CD4-positive, alpha-beta T cell treated with Interleukin-1 beta for 1 hour (primary cell): ENCODE data around the gene MYO3B.
"Not testable (repeated sequence)": the region's sequence is repeated elsewhere in the genome, so short reads cannot be mapped to it uniquely, and the experiment has no call there.

ENCODE experiments used
- DNase-seq, 2 donors: peaks; one replicate each; pipeline ENCODE4 v3.0.0-alpha.2; 2020 to 2022

MYO3B gene

DNA sequence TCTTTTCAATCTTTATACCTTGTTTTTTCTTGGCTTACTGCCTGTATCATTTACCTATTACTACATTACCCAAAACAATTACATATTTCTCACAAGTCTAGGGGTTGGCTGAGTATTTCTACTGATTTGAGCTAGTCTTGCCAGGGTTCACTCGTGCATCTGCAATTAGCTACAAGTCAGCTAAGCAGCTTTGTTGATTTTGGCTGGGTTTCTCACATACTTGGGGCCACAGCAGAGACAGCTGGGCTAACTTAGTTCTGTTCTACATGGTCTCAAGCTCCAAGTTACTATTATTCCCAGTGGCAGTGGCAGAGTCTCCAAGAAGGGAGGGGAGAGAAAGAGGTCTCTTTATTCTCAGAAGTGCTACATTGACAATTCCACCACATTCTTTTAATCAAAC lies 482.5 kb downstream of the MYO3B start:
- no peak for DNase-seq

DNA sequence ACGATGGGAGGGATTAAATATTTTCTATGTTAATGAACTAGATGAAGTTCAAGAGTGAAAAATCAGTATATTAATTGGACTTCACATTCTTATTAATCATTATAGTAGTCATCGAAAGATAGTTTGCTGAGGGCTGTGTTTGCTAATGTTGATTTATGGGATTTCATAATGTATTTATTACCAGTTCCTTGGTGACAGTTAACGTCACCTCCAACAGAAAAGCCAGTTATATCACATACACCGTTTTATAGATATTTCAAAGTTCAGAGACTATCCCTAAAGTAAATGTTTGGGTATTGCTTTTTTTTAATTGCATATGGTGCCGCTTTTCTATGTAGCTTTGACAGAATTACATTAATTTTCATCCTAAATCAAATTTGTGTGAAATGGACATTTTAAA lies 487.8 kb downstream of the MYO3B start:
- no peak for DNase-seq

DNA sequence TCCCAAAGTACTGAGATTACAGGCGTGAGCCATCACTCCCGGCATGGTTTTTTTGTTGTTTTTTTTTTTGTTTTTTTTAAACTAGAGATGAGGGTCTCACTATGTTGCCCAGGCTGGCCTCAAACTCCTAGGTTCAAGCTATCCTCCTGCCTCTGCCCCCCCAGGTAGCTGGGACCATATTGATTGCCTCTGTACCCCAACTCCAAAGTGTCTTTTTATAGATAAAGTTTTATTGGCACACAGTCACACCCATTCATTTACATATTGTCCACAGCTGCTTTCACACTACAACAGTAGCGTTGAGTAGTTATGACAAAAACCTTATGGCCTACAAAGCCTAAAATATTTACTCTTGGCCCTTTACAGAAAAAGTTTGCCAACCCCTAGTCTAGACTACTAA lies 492.0 kb downstream of the MYO3B start:
- DNase-seq, result no peak

DNA sequence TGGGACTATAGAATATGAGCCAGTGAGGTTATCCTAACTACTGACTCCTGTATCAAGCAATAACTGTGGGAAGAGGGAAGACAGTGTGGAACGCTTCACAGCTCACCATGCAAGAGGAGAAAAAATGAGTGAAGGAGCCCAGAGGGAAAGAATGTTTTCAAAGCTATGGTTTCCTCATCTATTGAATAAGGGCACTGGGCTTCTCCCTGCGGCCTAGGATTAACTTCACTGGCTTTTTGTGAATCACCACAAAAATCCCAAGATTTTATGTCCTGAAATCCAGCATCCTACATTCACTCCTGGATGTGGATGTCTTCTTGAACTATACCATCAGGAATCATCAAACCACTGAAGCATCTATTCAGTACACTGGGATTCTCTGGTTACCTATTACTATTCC lies 492.7 kb downstream of the MYO3B start:
- DNase-seq, result no peak

DNA sequence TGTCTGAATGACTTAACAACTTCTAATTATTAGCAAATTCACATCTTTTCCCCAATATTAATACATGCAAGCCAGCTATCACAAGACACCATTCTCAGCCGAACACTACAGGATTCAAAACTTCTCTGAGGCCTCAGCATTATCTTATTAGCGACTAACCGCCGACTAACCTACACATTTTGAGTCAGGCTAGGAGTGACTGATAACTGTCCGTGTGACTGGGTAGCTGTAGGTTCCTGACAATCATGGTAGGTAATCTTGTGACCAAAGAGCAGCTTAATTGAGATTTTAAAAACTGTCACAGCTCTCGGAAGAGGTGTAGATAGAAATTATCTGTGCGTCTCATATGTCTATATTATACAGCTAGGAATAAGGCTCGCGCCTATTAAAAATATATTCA lies 493.1 kb downstream of the MYO3B start:
- DNase-seq, result no peak

DNA sequence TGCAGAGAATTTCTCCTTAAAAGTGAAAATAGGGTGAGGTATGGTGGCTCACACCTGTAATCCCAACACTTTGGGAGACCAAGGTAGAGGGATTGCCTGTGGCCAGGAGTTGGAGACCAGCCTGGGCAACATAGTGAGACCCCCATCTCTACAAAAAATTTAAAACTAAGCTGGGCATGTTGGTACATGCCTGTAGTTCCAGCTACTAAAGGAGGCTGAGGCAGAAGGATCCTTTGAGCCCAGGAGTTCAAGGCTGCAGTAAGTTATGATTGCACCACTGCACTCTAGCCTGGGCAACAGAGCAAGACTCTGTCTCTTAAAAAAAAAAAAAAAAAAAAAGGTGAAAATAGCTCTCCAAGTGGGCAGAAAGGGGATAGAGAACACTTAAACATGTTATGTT lies 496.3 kb downstream of the MYO3B start:
- DNase-seq, result not testable (repeated sequence)

DNA sequence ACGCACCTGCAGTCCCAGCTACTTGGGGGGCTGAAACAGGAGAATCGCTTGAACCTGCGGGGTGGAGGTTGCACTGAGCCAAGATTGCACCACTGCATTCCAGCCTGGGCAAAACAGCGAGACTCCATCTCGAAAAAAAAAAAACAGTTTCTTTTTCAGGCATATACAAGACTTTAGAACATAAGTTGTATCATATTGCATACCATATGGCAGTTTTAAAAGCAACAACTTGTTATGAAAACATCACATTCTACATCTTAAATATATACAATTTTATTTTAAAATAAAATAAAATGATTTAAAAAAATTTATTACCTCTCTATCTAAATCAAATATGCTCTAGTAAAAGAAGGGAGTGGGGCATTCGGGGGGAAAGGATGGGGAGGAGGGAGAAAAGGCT lies 497.8 kb downstream of the MYO3B start:
- no peak for DNase-seq

DNA sequence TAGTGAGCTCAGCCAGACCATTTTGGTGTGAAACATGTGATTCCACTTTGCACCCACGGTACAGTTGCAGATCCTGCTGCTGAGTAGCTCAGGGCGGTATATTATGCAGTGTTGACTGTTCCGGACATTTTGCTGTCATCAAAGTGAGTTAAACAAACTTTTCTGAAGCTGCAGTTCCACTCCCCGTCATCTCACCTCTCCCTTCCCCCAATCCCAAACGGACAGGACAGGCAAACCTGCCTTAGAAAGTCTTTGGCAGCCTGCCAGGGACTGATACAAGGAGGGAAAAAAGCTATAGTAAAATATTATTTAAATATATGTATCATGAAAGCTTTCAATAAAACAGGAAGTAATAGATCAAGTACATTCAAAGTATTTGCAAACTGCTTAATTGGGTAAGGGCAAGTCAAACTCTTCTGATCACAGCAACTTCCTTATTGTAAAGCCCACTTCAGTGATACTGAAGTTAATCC lies 501.7 kb downstream of the MYO3B start:
- no peak for DNase-seq

DNA sequence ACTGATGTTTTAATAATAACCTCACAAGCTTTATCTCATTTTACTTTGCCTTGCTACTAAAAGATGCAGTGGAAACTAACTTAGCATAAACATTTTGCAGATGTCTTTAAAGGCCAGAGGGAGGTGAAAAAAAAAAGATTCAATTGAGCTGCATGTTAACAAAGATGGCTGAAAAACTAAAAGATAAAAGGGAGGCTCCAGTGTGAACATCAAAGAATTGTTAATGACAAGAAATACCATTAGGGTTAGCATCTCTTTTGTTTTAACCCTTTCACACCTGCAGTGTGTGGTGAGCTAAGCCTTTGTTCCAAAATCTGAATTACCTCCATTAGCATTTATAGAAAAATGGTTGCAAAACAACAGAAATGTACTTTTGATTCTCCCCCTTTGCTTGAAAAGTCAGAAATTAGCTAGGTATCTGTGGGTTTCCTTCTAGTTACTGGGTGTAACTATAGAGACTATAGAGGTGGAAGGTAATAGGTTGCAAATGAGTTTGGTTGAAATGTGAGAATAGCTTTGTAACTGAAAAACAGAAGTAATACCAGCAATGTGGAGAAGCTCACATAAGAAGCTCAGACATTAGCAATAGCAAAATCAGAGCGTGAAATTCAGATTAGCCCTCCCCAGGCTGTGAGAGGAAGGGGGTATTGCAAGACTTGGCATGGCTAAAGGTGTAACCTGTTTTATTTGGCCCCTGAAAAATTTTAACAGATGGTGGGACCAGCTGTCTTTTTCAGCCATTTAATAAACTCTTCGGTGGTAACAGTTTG lies 502.4 kb downstream of the MYO3B start:
- DNase-seq, result no peak

DNA sequence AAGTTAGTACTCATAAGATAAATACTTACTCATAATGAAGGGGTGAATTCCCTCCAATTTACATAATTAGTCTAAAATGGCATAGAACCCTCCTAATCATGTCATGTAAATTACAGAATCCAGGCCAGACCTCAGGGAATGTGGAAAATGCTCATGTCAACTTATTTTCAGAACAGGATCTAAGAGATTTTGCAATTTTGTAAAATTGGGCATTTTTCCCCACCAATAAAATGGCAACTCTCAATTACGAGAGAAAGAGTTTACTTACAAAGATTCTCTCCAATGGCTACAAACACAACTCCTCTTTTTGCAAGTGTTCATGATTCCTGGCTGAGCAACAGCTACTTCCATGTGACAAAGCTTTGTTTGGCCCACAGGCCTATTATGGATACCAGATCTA lies 503.4 kb downstream of the MYO3B start:
- DNase-seq, result no peak

DNA sequence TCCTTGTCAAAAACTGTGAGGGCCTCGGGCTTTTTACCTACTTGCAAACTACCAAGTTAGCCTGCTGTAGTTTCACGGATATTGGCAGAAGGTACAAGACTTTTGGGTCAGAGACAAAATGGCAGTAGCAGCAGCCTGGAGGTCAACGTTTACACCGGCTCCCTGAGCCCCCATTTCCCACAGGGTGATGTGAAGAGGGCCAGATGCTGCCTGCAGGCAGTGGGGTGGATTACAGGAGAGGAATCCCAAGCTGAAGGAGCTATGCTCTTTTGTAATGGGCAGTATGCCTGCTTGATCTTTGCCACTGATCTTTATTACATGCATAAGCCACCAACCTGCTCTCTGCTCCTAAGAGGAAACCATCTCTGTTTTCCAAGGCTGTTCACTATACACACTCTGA lies 507.6 kb downstream of the MYO3B start:
- DNase-seq, result no peak

DNA sequence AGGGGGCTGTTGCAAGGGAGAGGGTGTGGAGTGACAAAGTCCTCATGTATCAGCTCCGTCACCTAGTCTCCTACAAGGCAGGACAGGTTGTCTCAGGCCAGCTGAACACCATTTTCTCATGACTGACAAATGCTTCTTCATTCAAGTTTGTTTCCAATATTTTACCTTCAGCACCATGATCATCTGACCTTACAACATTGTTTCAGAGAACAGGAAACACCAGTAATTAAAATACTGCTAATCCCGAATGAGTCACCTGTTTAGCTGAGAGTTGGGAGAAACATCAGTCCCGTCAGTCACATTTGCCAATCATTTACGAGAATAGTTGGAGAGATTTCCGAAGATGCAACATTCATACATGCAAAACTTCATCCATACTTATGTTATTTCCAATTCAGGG lies 511.5 kb downstream of the MYO3B start:
- no peak for DNase-seq

DNA sequence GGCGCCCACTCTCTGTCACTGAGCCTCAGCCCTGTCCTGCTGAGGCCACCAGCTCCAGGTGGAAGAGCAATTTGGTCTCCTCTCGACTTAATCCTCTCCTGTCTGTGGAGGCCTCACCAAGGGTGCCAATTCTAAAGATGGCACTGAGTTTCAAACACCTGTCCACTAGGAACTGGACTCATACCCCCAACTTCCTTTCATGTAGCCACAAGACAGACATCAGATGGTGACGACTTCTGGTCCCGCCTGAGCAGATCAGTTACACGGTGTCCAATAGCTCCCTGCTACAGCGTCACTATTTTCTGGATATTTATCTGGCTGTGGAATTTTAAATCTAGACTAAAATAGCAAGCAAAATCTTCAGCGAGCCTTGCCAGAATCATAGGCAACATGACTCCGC lies 512.7 kb downstream of the MYO3B start:
- DNase-seq, result no peak

DNA sequence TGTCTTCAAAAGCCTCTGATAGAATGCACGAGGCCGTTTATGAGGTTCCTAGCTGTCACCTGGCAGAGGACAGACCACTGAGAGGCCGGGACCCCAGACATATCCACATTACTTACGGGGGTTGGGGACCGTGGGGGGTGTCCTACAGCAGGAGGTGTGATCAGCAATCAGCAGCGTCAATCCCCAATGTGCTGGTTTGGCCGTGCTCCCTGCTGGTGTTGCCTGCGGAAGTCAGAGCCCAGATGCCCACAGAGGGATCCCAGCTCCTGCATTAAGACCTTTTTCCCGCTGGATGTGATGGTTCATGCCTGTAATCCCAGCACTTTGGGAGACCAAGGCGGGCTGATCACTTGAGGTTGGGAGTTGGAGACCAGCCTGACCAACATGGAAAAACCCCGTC lies 516.4 kb downstream of the MYO3B start:
- no peak for DNase-seq

DNA sequence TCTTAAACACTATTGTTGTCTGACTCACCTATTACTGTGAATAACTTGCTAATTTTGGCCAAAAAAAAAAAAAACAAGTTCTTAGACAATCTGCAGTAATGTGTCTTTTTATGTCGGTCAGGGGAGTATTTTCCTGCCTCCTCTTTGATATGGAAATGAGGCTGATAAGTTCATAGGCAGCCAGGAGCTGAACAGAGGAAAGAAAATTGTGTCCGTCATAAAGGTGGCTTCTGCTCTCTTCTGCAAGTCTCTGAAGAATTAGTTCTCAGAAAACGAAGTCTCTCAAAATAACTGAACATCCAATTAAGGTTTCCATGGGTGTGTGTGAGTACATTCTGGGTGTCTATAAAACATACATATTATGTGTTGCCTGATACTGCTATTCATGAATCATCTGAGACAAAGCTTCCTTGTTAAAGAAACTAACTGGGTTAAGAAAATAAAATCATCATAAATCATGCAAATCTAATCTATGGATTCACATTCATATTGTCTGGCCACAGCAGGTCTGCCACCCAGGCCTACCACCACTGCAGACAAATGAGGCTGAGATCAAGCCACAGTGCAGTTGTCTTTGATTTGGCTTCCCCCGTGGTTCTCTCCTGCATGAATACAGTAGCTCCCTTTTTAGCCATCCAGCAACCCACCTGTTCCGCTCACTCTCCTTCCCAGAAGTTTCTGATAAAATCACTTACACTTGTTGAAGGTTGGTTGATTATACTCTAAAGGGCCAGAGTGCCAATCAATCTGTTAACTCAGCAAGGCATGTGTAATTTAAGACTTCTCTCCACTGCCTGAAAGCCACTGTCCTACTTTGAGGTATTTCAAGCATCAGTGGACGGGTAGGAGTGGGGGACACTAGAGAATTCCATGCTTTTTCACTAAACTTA lies 517.8 kb downstream of the MYO3B start:
- DNase-seq, result no peak

DNA sequence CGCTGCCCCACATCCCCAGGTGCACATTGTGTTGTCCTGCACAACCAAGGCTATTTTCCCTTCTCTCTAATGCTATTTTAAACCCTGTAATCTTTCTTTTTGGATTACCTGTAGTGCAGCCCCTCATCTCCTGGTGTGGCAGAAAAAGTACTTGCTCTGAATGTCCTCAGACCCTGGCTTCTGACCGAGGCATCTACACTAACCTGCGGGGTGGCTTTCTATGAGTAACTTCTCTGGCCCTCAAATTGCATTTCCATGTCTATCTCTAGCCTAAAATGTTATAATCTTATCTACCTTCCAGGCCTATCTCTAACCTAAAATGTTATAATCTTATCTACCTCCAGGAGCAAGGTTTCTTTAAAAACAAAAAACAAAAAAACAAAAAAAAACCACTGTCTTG lies 519.0 kb downstream of the MYO3B start:
- DNase-seq, result no peak

DNA sequence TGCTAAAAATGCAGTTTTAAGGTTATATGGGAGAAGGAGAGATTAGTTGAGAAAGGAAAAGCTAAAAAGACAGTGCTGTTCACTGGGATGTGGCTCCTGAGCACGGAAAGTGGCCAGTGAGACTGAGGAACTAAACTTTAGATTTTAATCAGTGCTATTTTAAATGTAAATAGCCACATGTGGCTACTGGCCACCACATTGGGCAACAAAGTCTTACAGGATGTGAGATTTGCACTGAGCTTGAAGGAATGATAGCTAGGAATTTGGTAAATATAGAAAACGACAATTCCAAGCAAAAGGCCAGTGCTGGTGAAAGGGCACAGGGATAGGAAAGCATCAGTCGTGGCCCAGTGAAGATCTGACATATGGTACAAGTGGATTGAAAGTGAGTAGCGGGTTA lies 523.1 kb downstream of the MYO3B start:
- DNase-seq, result no peak

DNA sequence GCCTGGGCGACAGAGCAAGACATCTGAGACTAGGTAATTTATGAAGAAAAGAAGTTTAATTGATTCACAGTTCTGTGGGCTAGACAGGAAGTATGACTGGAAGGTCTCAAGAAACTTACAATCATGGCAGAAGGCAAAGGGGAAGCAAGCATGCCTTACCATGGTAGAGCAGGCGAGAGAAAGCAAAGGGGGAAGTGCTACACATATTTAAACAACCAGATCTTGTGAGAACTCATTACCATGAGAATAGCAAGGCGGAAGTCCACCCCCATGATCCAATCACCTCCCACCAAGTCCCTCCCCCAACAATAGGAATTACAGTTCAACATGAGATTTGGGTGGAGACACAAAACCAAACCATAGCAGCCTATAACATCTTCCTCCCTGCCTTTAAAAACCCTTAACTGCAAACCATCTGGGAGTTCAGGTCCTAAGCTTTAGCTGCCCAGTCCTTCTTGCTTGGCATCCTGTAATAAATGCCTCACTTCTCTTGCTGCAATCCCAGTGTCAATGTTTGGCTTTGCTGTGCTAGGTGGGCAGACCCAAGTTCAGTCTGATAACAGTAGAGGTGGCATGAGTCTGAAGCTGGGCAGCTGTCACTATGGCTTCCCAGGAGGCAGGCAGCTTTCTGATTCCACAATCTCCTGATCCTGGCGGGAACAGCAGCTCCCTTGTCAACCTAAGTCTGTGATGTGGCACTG lies 526.0 kb downstream of the MYO3B start:
- no peak for DNase-seq
